Colonic mucosa (tissue), 4 donors: ENCODE data around the gene ZMYND15. TPM values are rescaled to one million over a fixed set of nuclear protein-coding genes. Genes with fewer than 3 reads are reported as not detected.
A peak's percentile ranks its signal among the peaks of the same experiment; 100 is the strongest.
"Not testable (repeated sequence)": the region's sequence is repeated elsewhere in the genome, so short reads cannot be mapped to it uniquely, and the experiment has no call there.

Source experiments
- DNase-seq: peaks from one replicate; pipeline ENCODE4 v3.0.0-alpha.2; 2020
- H3K27ac ChIP-seq: fragments of 200-600 bp; one replicate; pipeline ENCODE4 v1.8.0; 2021
- H3K27me3 ChIP-seq: fragments of 200-600 bp; one replicate; pipeline ENCODE4 v1.8.0; 2021
- H3K36me3 ChIP-seq: fragments of 200-600 bp; one replicate; pipeline ENCODE4 v1.8.0; 2021
- H3K4me1 ChIP-seq: fragments of 200-600 bp; one replicate; pipeline ENCODE4 v1.8.0; 2021; ENCODE audit warnings: mild to moderate bottlenecking
- H3K4me3 ChIP-seq: fragments of 200-600 bp; one replicate; pipeline ENCODE4 v1.8.0; 2021
- H3K9ac ChIP-seq, 2 donors: one replicate each; pipeline ENCODE4 v1.7.0; 2013; ENCODE audit warnings: control low read depth in 2 of 2, low read depth in 2 of 2, low read length in 2 of 2
- H3K9me3 ChIP-seq: fragments of 200-600 bp; one replicate; pipeline ENCODE4 v1.8.0; 2021
- intact Hi-C: fragments of 100-400 bp; cut with DNase I; formaldehyde crosslinking; loops from one replicate; pipeline ENCODE4 v1.14.1; 2022
- total RNA-seq, 2 donors: library from RNA; stranded (reverse); fragmentation: NEBNext Ultra II Directional in 1 of 2; extraction: Animal tissue kit (Norgen Biotek cat#: 25700) in 1 of 2; gene quantifications; one replicate each; pipeline ENCODE4 v1.2.1, GENCODE V29; 2021
- TF ChIP-seq, protein P1 (sequence below): fragments of 200-600 bp; IDR thresholded peaks from one replicate; pipeline ENCODE4 v1.8.0; 2022; ENCODE audit warnings: antibody characterized with exemption, mild to moderate bottlenecking
- donor health status: healthy.
- donor health status: DM: no; HTN: no; CAD: no.
- donor health status: DM: no; HTN: no; CAD: no.

The ZMYND15 gene, protein sequence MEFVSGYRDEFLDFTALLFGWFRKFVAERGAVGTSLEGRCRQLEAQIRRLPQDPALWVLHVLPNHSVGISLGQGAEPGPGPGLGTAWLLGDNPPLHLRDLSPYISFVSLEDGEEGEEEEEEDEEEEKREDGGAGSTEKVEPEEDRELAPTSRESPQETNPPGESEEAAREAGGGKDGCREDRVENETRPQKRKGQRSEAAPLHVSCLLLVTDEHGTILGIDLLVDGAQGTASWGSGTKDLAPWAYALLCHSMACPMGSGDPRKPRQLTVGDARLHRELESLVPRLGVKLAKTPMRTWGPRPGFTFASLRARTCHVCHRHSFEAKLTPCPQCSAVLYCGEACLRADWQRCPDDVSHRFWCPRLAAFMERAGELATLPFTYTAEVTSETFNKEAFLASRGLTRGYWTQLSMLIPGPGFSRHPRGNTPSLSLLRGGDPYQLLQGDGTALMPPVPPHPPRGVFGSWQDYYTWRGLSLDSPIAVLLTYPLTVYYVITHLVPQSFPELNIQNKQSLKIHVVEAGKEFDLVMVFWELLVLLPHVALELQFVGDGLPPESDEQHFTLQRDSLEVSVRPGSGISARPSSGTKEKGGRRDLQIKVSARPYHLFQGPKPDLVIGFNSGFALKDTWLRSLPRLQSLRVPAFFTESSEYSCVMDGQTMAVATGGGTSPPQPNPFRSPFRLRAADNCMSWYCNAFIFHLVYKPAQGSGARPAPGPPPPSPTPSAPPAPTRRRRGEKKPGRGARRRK
- 1 to 10 TPM in 1 of 2 donors, under 1 TPM in 1; 0.89 to 1.2 TPM for total RNA-seq

DNA sequence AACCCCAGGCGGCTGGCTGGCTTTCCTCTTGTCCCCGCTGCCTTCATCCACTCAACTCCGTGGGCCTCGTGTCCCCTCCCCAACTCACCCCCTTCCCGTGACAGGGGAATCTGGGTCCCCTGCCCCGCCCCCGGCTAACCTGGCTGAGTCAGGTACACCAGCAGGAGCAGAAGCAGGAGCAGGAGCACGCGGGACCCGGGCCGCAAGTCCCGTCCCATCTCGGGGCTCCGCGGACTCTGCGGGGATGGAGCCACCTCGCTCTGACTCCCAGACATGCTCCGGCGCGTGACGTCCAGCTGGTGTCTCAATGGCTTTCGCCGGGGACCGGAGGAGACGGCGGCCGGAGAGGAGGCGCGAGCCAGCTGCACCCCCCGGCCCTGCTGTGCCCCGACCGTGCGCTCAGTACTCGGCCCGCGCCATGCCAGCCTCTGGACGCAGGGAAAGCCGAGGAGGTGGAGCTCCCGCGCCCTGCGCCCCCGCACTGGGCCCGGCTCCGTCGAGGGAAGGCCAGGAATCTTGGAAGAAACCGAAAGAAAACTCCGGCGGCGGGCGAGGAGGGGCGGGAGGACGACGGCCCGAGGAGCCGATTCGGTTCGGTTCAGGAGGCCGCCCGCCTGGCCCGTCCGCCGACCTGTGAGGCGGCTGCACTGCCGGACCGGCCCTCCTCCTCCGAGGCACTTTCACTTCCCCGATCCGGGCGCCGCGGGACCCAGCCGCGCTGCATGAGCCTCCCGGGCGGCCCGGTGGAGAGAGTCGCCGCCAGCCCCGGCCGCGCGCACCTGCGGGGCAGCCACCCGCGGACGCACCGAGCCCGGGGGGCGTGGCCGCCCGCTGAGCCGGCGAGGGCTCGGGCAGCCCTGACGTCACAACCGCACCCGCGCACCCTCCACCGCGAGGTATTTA is at the start of gene ZMYND15, which contains the start of gene CXCL16:
Gene ZMYND15, plus strand, starts transcription at position 712 of the 903 bp plus-strand sequence. CDS start 716 bp downstream, outside the sequence.
Gene CXCL16, minus strand, starts transcription at position 807 of the 903 bp plus-strand sequence. Its CDS starts 589 bp downstream, at position 218.
- no peaks in the 10 kb centered on the region for H3K27me3 ChIP-seq
- peak within 1 kb of the TSS; percentile 89 for H3K4me3 ChIP-seq
- peak within 1 kb of the TSS; percentile 82 to 86 for H3K9ac ChIP-seq
- H3K4me1 ChIP-seq = no peaks in the 10 kb centered on the region
- DNase-seq = peak; percentile 77
- TF ChIP-seq, protein P1, sequence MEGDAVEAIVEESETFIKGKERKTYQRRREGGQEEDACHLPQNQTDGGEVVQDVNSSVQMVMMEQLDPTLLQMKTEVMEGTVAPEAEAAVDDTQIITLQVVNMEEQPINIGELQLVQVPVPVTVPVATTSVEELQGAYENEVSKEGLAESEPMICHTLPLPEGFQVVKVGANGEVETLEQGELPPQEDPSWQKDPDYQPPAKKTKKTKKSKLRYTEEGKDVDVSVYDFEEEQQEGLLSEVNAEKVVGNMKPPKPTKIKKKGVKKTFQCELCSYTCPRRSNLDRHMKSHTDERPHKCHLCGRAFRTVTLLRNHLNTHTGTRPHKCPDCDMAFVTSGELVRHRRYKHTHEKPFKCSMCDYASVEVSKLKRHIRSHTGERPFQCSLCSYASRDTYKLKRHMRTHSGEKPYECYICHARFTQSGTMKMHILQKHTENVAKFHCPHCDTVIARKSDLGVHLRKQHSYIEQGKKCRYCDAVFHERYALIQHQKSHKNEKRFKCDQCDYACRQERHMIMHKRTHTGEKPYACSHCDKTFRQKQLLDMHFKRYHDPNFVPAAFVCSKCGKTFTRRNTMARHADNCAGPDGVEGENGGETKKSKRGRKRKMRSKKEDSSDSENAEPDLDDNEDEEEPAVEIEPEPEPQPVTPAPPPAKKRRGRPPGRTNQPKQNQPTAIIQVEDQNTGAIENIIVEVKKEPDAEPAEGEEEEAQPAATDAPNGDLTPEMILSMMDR = no peak
- H3K27ac ChIP-seq = peak within 1 kb of the TSS; percentile 61
- H3K36me3 ChIP-seq = no peaks in the 10 kb centered on the region
- intact Hi-C loops = no loop called here
- no peaks in the 10 kb centered on the region for H3K9me3 ChIP-seq

DNA sequence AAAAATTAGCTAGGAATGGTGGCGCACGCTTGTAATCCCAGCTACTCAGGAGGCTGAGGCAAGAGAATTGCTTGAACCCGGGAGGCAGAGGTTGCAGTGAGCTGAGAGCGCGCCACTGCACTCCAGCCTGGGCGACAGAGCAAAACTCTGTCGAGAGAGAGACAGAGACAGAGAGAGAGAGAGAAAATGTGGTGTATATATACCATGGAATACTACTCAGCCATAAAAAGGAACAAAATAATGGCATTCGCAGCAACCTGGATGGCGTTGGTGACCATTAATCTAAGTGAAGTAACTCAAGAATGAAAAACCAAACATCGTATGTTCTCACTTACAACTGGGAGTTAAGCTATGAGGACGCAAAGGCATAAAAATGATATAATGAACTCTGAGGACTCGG is 49.8 kb upstream of the ZMYND15 start:
- not testable (repeated sequence) for H3K4me1 ChIP-seq

DNA sequence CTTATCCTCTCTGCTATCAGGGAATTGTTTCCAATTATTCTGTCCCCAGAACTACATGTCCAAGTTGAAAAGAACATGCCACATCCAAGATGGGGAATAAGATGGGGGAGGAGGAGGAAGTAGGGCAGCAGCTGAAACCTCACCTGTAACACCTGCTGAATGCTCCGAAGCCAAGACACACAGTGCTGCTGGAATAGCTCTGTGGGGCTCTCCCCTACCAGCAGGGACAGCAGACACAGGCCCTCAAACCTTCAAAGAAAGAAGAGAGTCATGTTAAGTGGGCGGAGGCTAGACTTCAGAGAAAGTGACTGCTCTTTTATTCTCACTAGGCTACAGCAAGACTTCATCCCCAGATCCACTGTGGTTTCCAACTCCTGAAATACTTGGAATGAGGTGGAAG is 48.9 kb upstream of the ZMYND15 start:
- Histone ChIP-seq H3K9ac (no peak overlapping the region), H3K27ac (no peak overlapping the region), H3K27me3 (no peaks in the 10 kb centered on the region), H3K4me3 (no peak overlapping the region), H3K36me3 (no peaks in the 10 kb centered on the region), H3K9me3 (no peaks in the 10 kb centered on the region), H3K4me1 (no peaks in the 10 kb centered on the region)
- intact Hi-C loops = no loop called here
- DNase-seq = no peak
- TF ChIP-seq, protein P1 = no peak

More for the DNA sequence above, 49.8 kb upstream of the ZMYND15 start:
- H3K27ac ChIP-seq, H3K9ac ChIP-seq, intact Hi-C loops, H3K4me3 ChIP-seq, H3K9me3 ChIP-seq, DNase-seq, H3K27me3 ChIP-seq, H3K36me3 ChIP-seq: not testable (repeated sequence)

DNA sequence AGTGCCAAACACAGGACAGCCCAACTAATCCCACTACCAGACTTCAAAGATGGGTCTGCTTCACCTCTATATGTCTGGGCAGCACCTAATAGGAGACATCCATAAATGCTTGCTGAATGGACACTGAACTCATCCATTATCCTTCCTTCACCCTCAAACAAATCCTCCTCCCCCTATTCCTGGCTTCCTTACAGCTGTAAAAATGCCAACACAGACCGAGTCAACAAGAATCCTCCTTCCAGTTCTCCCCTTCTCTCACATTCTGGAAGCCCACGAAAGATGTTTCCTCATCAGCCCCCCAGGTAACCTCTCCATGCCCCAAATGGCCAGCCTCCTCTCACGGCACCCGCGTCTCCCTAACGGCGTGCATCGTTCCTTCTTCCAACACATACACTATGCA is 47.9 kb upstream of the ZMYND15 start:
- DNase-seq = no peak
- Histone ChIP-seq H3K9me3 (no peaks in the 10 kb centered on the region), H3K27me3 (no peaks in the 10 kb centered on the region), H3K27ac (no peak overlapping the region), H3K4me3 (no peak overlapping the region), H3K9ac (no peak overlapping the region), H3K4me1 (no peaks in the 10 kb centered on the region), H3K36me3 (no peaks in the 10 kb centered on the region)
- intact Hi-C loops = no loop called here
- TF ChIP-seq, protein P1 = no peak

DNA sequence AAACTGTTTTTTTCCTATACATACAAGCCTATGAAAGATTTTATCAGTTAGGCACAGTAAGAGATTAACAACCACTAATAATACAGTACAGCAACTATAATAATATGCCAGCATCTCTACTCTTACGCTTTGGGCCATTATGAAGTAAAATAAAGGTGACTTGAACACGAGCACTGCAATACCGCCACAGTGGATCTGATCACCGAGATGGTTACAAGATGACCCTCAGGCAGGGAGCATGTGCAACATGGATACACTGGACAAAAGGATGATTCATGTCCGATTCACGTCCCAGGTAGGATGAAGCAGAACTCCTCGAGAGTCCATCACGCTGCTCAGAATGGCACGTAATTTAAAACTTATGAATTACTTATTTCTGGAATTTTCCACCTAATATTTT is 46.2 kb upstream of the ZMYND15 start:
- intact Hi-C loops = no loop called here
- Histone ChIP-seq H3K36me3 (no peaks in the 10 kb centered on the region), H3K27me3 (no peaks in the 10 kb centered on the region), H3K4me3 (no peak overlapping the region), H3K27ac (no peak overlapping the region), H3K9ac (no peak overlapping the region), H3K4me1 (no peaks in the 10 kb centered on the region), H3K9me3 (no peaks in the 10 kb centered on the region)
- DNase-seq = no peak
- TF ChIP-seq, protein P1 = no peak
